Esophagus (tissue), 2 donors: Measurements from ENCODE around the gene KCNH5. TPM values are rescaled to one million over a fixed set of nuclear protein-coding genes. Genes with fewer than 3 reads are reported as not detected.

Source experiments
- H3K27ac ChIP-seq, 2 donors: one replicate each; pipeline ENCODE4 v1.5.1; 2013; ENCODE audit warnings: low read depth in 2 of 2, mild to moderate bottlenecking in 2 of 2, inconsistent platforms in 1 of 2, low read length in 1 of 2, moderate library complexity in 1 of 2
- H3K27me3 ChIP-seq, 2 donors: one replicate each; pipeline ENCODE4 v1.6.1; 2013; ENCODE audit warnings: low read length in 2 of 2, control low read depth in 1 of 2, mild to moderate bottlenecking in 1 of 2; ENCODE audit not compliant: insufficient read depth in 2 of 2, control insufficient read depth in 1 of 2
- H3K36me3 ChIP-seq, 2 donors: one replicate each; pipeline ENCODE4 v1.6.1; 2013; ENCODE audit warnings: low read length in 1 of 2; ENCODE audit not compliant: control insufficient read depth in 2 of 2, insufficient read depth in 2 of 2
- H3K4me1 ChIP-seq, 2 donors: one replicate each; pipeline ENCODE4 v1.6.1; 2013; ENCODE audit warnings: low read length in 1 of 2; ENCODE audit not compliant: control insufficient read depth in 2 of 2, insufficient read depth in 2 of 2
- H3K4me3 ChIP-seq, 2 donors: one replicate each; pipeline ENCODE4 v1.5.1; 2013; ENCODE audit warnings: low read length in 2 of 2, mild to moderate bottlenecking in 2 of 2, low read depth in 1 of 2, moderate library complexity in 1 of 2
- H3K9me3 ChIP-seq, 2 donors: one replicate each; pipeline ENCODE4 v1.6.1; 2013; ENCODE audit warnings: mild to moderate bottlenecking in 2 of 2, low read depth in 1 of 2, low read length in 1 of 2, moderate library complexity in 1 of 2; ENCODE audit not compliant: control insufficient read depth in 2 of 2, insufficient read depth in 1 of 2
- WGBS, 2 donors: extraction: QIAGEN DNeasy Blood & Tissue Kit; methylation state at CpG; one replicate each; pipeline ENCODE4 v1.1.7; 2013; 5-methylcytosine and 5-hydroxymethylcytosine counted together
- polyA plus RNA-seq, 2 donors: library from polyadenylated mRNA; stranded (reverse); fragments of 200-250 nt; gene quantifications; one replicate each; pipeline ENCODE4 v1.2.3, GENCODE V29; 2013
- donor health status: healthy with polysubstance abuse.
- donor health status: Bipolar disorder and iron deficiency.

The KCNH5 gene
- polyA plus RNA-seq, 2 donors = not detected

DNA sequence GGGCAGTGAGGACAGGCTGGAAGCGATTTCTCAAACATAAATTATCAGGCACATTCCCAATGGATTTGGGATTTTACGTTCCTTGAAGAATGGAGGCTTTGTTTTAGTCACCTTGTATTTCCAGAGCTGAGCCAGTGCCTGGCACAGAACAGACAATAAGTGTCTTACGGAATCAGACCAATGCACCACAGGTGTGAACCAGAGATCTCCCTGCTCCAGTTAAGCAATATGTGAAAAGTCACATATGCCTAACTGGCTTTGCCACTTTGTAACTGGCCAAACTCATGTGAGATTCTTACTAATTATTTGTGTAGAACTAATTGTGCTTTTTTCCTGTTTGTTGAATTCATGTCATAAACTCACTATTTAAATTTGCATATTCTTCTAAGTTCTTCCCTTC is 130.4 kb downstream of the KCNH5 start:
- H3K27ac ChIP-seq = no peak overlapping the region

DNA sequence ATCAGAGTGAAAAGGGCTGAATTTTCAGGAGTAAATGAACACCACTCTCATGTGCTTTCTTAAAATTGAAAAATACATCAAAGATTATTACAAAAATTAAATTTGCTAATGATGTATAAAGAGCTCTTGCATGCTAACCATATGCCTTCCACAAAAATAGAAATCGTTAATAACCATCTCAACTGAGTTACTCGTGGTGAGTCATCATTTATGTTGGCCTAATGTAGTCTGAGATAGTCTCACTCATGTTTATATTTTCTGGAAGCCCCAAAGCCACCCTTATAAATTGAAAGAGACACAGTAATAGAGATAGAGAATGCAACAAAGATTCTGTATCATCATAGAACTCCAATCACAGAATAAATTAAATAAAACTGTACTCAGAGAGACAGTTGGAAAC is 131.2 kb downstream of the KCNH5 start:
- Histone ChIP-seq H3K27ac (no peak overlapping the region), H3K27me3 (no peaks in the 10 kb centered on the region), H3K4me3 (no peak overlapping the region), H3K36me3 (no peaks in the 10 kb centered on the region), H3K4me1 (no peaks in the 10 kb centered on the region), H3K9me3 (no peaks in the 10 kb centered on the region)
- WGBS, 2 donors = 31 to 45% methylated on average over 2 of the region's 2 CpGs

More for the DNA sequence above, 130.4 kb downstream of the KCNH5 start:
- Histone ChIP-seq H3K27me3 (no peaks in the 10 kb centered on the region), H3K9me3 (no peaks in the 10 kb centered on the region), H3K4me3 (no peak overlapping the region), H3K36me3 (no peaks in the 10 kb centered on the region), H3K4me1 (no peaks in the 10 kb centered on the region)
- WGBS, 2 donors = 65 to 76% methylated on average over 3 of the region's 3 CpGs

DNA sequence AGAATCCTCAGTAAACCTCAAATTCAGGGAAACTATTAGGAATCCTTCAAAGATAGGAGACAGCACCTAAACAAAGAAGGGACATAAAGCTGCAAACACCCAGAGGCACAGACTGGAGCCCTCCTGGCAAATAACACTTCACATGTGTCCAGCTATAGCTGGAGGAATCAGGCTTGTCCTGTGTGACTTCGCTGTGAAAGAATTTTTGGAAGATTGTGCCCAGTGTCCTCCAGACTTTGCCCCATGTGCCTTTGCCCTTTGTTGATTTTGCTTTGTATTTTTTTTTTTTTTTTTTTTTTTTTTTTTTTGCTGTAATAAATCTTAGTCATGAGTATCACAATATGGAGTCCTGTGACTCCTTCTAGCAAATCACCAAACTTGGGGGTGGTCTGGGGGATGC is 136.8 kb downstream of the KCNH5 start:
- no peaks in the 10 kb centered on the region for H3K4me1 ChIP-seq
- no peaks in the 10 kb centered on the region for H3K9me3 ChIP-seq
- 83 to 86% methylated on average over 1 of the region's 1 CpG for WGBS, 2 donors
- no peak overlapping the region for H3K27ac ChIP-seq
- H3K36me3 ChIP-seq = no peaks in the 10 kb centered on the region
- H3K4me3 ChIP-seq = no peak overlapping the region
- no peaks in the 10 kb centered on the region for H3K27me3 ChIP-seq

DNA sequence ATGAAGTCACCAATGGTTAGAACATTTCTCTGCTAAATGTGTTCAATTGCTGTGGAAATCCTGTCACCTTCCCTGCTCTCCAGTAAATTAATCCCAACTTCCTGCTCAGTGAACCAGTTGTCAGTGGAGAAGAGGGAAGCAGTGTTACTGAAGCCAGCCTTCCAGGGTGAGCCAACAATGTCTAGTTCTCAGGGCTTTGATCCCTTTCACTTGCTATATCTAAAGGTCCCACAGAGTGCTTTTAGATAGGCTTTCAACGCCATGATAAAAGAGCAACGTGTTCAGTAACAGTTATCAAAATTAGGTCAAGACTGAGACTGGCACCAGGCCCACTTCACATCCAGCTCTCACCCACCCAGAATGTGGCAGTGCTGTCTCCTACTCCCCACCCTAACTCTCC is 139.7 kb downstream of the KCNH5 start:
- Histone ChIP-seq H3K4me3 (no peak overlapping the region), H3K4me1 (no peaks in the 10 kb centered on the region), H3K27ac (no peak overlapping the region), H3K9me3 (no peaks in the 10 kb centered on the region), H3K36me3 (no peaks in the 10 kb centered on the region), H3K27me3 (no peaks in the 10 kb centered on the region)
- 53 to 70% methylated on average over 2 of the region's 2 CpGs for WGBS, 2 donors

DNA sequence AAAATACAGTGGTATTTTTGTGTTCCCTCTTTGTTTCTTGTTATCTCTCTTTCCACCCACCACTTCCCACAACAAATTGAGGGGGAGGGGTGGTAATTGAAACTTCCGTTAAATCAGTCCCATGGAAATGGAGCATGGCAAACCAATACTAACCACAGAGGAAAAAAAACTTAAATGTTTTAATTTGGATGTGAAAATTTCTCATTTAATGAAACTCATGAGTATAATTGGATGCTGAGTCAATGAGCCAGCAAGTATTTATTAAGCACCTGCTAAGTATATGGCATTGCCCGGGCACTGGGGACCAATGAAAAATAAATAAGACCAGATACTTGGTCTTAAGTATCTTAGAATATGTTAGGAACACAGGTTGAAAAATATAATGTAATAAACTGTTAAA is 147.5 kb downstream of the KCNH5 start:
- H3K27ac ChIP-seq = no peak overlapping the region
- WGBS, 2 donors = 48 to 73% methylated on average over 2 of the region's 2 CpGs
- no peaks in the 10 kb centered on the region for H3K36me3 ChIP-seq
- H3K9me3 ChIP-seq = no peaks in the 10 kb centered on the region
- no peaks in the 10 kb centered on the region for H3K27me3 ChIP-seq
- H3K4me3 ChIP-seq = no peak overlapping the region
- H3K4me1 ChIP-seq = no peaks in the 10 kb centered on the region

DNA sequence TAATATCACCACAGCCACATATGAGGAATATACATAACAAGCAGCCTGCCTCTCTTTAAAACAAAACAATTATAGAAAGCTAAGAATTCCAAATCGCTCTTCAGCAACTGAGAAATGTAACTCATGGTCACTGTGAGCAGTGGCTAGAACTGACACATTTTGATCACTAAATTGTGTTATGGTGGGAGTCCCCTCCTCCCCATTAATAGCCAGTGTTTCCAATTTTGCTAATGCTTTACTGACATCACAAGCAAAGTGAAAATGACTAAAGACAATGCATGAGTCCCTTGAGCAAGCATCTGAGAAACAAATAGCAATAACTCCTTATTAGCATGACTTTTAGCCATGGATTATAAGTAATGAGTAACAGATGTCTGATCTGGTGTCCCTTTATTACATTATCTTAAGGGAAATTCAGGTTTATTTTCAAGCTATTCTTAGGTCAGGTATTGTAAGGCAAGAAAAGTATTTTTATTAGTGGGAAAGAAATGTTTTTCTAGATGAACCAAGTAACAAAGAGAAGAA is 148.3 kb downstream of the KCNH5 start:
- H3K27me3 ChIP-seq = no peaks in the 10 kb centered on the region
- no peak overlapping the region for H3K4me3 ChIP-seq
- H3K9me3 ChIP-seq = no peaks in the 10 kb centered on the region
- 82 to 90% methylated on average over 1 of the region's 1 CpG for WGBS, 2 donors
- H3K4me1 ChIP-seq = no peaks in the 10 kb centered on the region
- H3K36me3 ChIP-seq = no peaks in the 10 kb centered on the region
- H3K27ac ChIP-seq = no peak overlapping the region

DNA sequence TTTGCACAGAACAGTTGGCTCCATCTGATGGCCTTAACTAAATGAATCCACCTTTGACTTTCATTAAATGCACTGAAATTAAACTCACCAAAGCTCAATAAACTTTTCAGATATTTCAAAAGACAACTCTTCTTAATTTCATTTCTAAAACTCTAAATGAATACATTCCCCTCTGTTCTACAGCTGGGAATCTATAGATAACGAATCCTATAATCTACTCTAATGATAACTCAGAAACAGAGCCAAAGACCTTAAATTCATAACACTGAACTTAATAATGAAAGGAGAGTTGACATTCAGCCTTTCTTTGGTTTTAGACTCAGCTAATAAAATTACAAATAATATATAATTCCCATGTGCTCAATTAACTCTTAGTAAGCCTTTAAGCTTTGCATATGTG is 150.5 kb downstream of the KCNH5 start:
- H3K36me3 ChIP-seq = no peaks in the 10 kb centered on the region
- H3K27ac ChIP-seq = no peak overlapping the region
- H3K4me3 ChIP-seq = no peak overlapping the region
- no peaks in the 10 kb centered on the region for H3K27me3 ChIP-seq
- WGBS, 2 donors = 80 to 90% methylated on average over 1 of the region's 1 CpG
- no peaks in the 10 kb centered on the region for H3K9me3 ChIP-seq
- H3K4me1 ChIP-seq = no peaks in the 10 kb centered on the region

DNA sequence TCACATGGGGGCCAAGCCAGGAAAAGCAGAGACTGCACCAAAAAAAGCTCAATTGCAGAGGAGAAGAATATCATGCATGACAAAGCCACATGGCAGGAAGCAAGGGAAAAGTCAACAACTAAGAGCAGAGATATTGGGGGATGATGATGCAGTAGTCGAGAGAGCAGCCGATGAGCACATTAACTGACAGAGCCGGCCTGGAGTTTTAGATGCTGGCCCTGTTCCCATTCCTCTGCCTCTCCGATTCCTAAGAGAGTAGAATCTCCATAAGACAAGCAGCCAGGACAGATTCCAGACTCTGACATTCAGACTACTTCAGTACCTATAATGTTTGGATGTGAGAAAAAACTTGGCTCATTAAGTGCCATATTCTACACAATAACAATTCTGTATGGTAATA is 155.9 kb downstream of the KCNH5 start:
- Histone ChIP-seq H3K4me1 (no peaks in the 10 kb centered on the region), H3K27me3 (no peaks in the 10 kb centered on the region), H3K9me3 (no peaks in the 10 kb centered on the region), H3K36me3 (no peaks in the 10 kb centered on the region), H3K27ac (no peak overlapping the region), H3K4me3 (no peak overlapping the region)
- WGBS, 2 donors = 68 to 72% methylated on average over 4 of the region's 4 CpGs

DNA sequence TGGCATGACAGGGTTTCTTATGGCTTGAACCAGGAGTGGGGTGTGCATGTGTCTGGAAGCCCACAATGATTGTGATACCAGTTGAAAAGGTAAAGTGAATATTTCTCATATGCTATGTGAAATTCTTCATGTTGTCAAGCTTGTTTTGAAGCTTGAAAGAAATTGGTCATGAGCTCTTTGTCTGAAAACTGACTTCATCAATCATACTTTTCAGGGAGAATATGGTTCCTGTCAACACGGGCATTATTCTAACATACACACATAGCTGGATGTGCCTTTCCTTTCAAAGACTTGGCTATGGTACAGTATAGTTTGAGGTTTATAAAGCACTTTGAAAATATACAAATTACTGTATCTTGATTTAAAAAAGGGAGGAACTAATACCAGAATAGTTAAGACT is 158.8 kb downstream of the KCNH5 start:
- Histone ChIP-seq H3K27me3 (no peaks in the 10 kb centered on the region), H3K4me3 (no peak overlapping the region), H3K27ac (no peak overlapping the region), H3K9me3 (no peaks in the 10 kb centered on the region), H3K4me1 (no peaks in the 10 kb centered on the region), H3K36me3 (no peaks in the 10 kb centered on the region)
- WGBS, 2 donors = 35 to 40% methylated on average over 1 of the region's 1 CpG

DNA sequence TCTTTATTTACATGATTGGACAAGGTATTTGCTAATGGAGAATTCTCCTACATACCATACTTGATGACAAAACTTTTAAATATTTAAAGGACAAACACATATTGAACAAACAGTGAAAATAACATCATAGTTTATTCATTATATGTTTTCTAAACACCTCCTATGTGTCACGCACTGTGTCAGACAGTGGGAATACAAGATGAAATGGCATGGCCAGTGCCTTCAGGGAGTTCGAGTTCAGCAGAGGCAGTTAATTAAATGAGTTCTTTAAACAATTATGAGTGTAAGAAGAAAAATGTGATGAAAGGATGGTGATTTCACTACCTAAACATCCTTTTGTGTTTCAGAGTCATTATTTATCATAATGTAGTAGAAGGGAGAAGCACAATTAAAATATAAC is 159.8 kb downstream of the KCNH5 start:
- Histone ChIP-seq H3K27ac (no peak overlapping the region), H3K9me3 (no peaks in the 10 kb centered on the region)
- WGBS, 2 donors = 66 to 67% methylated on average over 2 of the region's 2 CpGs

More for the DNA sequence above, 159.8 kb downstream of the KCNH5 start:
- Histone ChIP-seq H3K4me3 (no peak overlapping the region), H3K4me1 (no peaks in the 10 kb centered on the region), H3K36me3 (no peaks in the 10 kb centered on the region), H3K27me3 (no peaks in the 10 kb centered on the region)
